Effector memory CD4-positive, alpha-beta T cell (primary cell): ENCODE results near the gene BMI1.
A peak's percentile ranks its signal among the peaks of the same experiment; 100 is the strongest.
"Not testable (repeated sequence)": the region's sequence is repeated elsewhere in the genome, so short reads cannot be mapped to it uniquely, and the experiment has no call there.

ENCODE experiments used
- DNase-seq, 3 donors: peaks; one replicate each; pipeline ENCODE4 v3.0.0-alpha.2; 2020
- H3K27ac ChIP-seq: 2 replicates; pipeline ENCODE4 v1.7.0; 2013; ENCODE audit warnings: mild to moderate bottlenecking, low read length, moderate library complexity; ENCODE audit not compliant: insufficient read depth, poor library complexity, severe bottlenecking
- H3K27me3 ChIP-seq: replicated peaks from 2 replicates; pipeline ENCODE4 v1.7.0; 2013; ENCODE audit warnings: mild to moderate bottlenecking, low read length; ENCODE audit not compliant: insufficient read depth, control insufficient read depth, poor library complexity, severe bottlenecking
- H3K36me3 ChIP-seq: 2 replicates; pipeline ENCODE4 v1.7.0; 2013; ENCODE audit warnings: mild to moderate bottlenecking, low read length, moderate library complexity; ENCODE audit not compliant: control insufficient read depth, insufficient read depth
- H3K4me1 ChIP-seq: 2 replicates; pipeline ENCODE4 v1.7.0; 2013; ENCODE audit warnings: low read length, mild to moderate bottlenecking; ENCODE audit not compliant: control insufficient read depth, insufficient read depth, poor library complexity, severe bottlenecking
- H3K4me3 ChIP-seq: 2 replicates; pipeline ENCODE4 v1.7.0; 2013; ENCODE audit warnings: low read length, low read depth, mild to moderate bottlenecking; ENCODE audit not compliant: insufficient read depth, poor library complexity, severe bottlenecking
- H3K9me3 ChIP-seq: 2 replicates; pipeline ENCODE4 v1.7.0; 2013; ENCODE audit warnings: mild to moderate bottlenecking, low read length, moderate library complexity; ENCODE audit not compliant: control insufficient read depth

BMI1 gene

DNA sequence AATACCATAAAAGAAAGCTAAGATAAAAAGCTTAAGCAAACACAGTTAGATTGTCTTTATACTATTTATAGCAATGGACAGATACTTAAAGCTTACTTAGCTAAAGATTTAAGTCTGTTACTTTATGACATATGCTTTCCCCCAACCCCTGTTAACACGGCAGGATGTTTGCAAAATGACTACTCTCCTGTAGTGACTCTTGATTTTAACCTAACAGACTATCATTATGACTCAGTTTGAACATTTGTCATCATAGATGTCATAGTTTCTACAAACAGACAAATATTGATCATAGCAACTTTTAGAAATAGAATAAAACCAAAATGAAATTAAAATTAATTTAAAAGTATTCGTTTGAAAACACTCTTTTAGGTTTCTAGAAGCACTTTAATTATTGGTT, 12.5 kb upstream of the BMI1 start:
- Histone ChIP-seq H3K27me3 (no peaks in the 10 kb centered on the region), H3K4me1 (no peaks in the 10 kb centered on the region), H3K36me3 (no peaks in the 10 kb centered on the region), H3K27ac (no peak overlapping the region), H3K9me3 (no peaks in the 10 kb centered on the region), H3K4me3 (no peak overlapping the region)
- DNase-seq = no peak

GRCh38 chr10:22309180-22310000, 11.5 kb upstream of the BMI1 start:
- Histone ChIP-seq H3K9me3 (no peaks in the 10 kb centered on the region), H3K4me3 (no peak overlapping the region), H3K36me3 (no peaks in the 10 kb centered on the region), H3K4me1 (no peaks in the 10 kb centered on the region), H3K27me3 (no peaks in the 10 kb centered on the region), H3K27ac (no peak overlapping the region)
- no peak for DNase-seq

- H3K36me3 ChIP-seq, H3K27me3 ChIP-seq: not testable (repeated sequence)
Measured at GRCh38 chr10:22310012-22310411, 10.9 kb upstream of the BMI1 start.

DNA sequence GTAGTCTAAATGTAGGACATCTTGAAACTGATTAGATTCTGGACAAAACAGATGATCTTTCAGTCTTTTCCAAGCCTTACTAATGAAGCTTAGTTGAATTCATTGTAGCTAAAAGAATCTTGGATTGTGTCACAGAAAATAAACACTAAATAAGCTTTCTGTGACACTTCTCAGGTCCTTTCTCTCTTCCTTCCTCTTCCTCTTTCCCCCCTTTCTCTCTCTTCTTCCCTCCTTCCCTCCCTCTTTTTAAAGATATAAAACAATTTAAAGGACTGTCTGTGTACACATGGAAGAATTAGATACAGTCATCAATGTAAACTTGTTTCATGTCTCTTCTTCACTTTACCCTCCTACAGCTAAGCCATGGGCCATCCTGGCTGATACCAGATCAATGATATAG, 10.0 kb upstream of the BMI1 start:
- Histone ChIP-seq H3K36me3 (no peaks in the 10 kb centered on the region), H3K4me3 (no peak overlapping the region)
- DNase-seq = no peak

More at GRCh38 chr10:22310012-22310411, 10.9 kb upstream of the BMI1 start:
- H3K27ac ChIP-seq, H3K4me3 ChIP-seq, H3K9me3 ChIP-seq, H3K4me1 ChIP-seq, DNase-seq: not testable (repeated sequence)

GRCh38 chr10:22314852-22315251, 6.0 kb upstream of the BMI1 start:
- Histone ChIP-seq H3K27ac (no peak overlapping the region), H3K4me1 (peaks cover 1% of the 10 kb centered on the region), H3K4me3 (no peak overlapping the region), H3K9me3 (no peaks in the 10 kb centered on the region), H3K36me3 (no peaks in the 10 kb centered on the region), H3K27me3 (peaks cover 5% of the 10 kb centered on the region)
- DNase-seq = no peak

More for the DNA sequence above, 10.0 kb upstream of the BMI1 start:
- Histone ChIP-seq H3K4me1 (no peaks in the 10 kb centered on the region), H3K27ac (no peak overlapping the region), H3K27me3 (no peaks in the 10 kb centered on the region), H3K9me3 (no peaks in the 10 kb centered on the region)

GRCh38 chr10:22315455-22316285, 5.2 kb upstream of the BMI1 start:
- Histone ChIP-seq H3K27me3 (peaks cover 5% of the 10 kb centered on the region), H3K4me1 (peaks cover 4% of the 10 kb centered on the region), H3K4me3 (peak overlapping the region; percentile 87), H3K27ac (peak overlapping the region; percentile 73), H3K9me3 (no peaks in the 10 kb centered on the region), H3K36me3 (no peaks in the 10 kb centered on the region)
- no peak for DNase-seq

GRCh38 chr10:22316286-22317075, 4.4 kb upstream of the BMI1 start, which contains the start of gene COMMD3:
TSS of gene COMMD3 (plus strand) at chr10:22316388. CDS start at chr10:22316418, 30 bp downstream.
- peak; percentile 56 to 72 (median 70) for DNase-seq
- peaks cover 5% of the 10 kb centered on the region for H3K27me3 ChIP-seq

DNA sequence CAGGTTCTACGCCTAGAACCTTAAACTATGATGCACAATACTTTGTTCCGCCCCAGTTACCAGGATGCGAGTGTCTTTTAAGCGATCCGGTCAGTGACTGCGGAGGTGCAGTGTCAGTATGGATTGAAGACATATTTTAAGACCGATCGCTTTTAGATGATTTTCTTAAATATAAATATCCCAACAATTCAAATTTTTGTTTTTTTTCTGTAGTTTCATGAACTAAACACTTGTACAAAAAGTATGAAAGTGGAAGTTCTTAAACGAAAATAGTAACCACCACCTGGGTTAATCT, 3.9 kb upstream of the BMI1 start:
- Histone ChIP-seq H3K4me1 (peaks cover 4% of the 10 kb centered on the region), H3K36me3 (no peaks in the 10 kb centered on the region), H3K27ac (peak overlapping the region; percentile 73), H3K4me3 (peak overlapping the region; percentile 87), H3K9me3 (no peaks in the 10 kb centered on the region), H3K27me3 (peaks cover 5% of the 10 kb centered on the region)
- no peak for DNase-seq

More at GRCh38 chr10:22316286-22317075, 4.4 kb upstream of the BMI1 start, which contains the start of gene COMMD3:
- Histone ChIP-seq H3K9me3 (no peaks in the 10 kb centered on the region), H3K4me1 (peaks cover 4% of the 10 kb centered on the region), H3K27ac (peak within 1 kb of the TSS; percentile 73), H3K36me3 (no peaks in the 10 kb centered on the region), H3K4me3 (peak within 1 kb of the TSS; percentile 87)

- Histone ChIP-seq H3K27ac (no peak overlapping the region), H3K4me3 (no peak overlapping the region)
Measured at GRCh38 chr10:22317771-22318565, 2.9 kb upstream of the BMI1 start.

More at GRCh38 chr10:22317771-22318565, 2.9 kb upstream of the BMI1 start:
- Histone ChIP-seq H3K9me3 (no peaks in the 10 kb centered on the region), H3K4me1 (peaks cover 8% of the 10 kb centered on the region), H3K36me3 (no peaks in the 10 kb centered on the region), H3K27me3 (peaks cover 8% of the 10 kb centered on the region)
- no peak for DNase-seq
